ENCODE results near the gene DISP3.

- TF ChIP-seq CTCF (optimal IDR thresholded peaks at IDR 0.05 in 1 of 3, IDR thresholded peaks at IDR 0.05 in 1 of 3, conservative IDR thresholded peaks at IDR 0.05 in 1 of 3; ENCODE audit: extremely low read depth in 1 of 3, insufficient read depth in 2 of 3, low read length in 3 of 3) = no peak
- no peak for TF ChIP-seq EZH2 (IDR thresholded peaks at IDR 0.05; ENCODE audit: low read length)
Measured at GRCh38 chr1:11536573-11537379, 57.8 kb downstream of the DISP3 start.
